BLaER1 treated with 17β-estradiol and CSF1 and Interleukin-3, amounts not matched to agents 10 nM and 100 nM (cell line): Measurements from ENCODE around the gene RASAL2.
"Not testable (repeated sequence)": the region's sequence is repeated elsewhere in the genome, so short reads cannot be mapped to it uniquely, and the experiment has no call there.

Experiments used
- H3K27ac ChIP-seq, 11 experiments: shearing (Covaris generic); formaldehyde crosslinking; 2 replicates each; pipeline ENCODE4 v1.8.1; 2022
- H3K27me3 ChIP-seq, 11 experiments: shearing (Covaris generic); formaldehyde crosslinking; 2 replicates each; pipeline ENCODE4 v1.8.1; 2022
- H3K36me3 ChIP-seq, 11 experiments: shearing (Covaris generic); formaldehyde crosslinking; 2 replicates each; pipeline ENCODE4 v1.8.1; 2022
- H3K4me1 ChIP-seq, 10 experiments: shearing (Covaris generic); formaldehyde crosslinking; 2 replicates each; pipeline ENCODE4 v1.8.1; 2022
- H3K4me2 ChIP-seq, 11 experiments: shearing (Covaris generic); formaldehyde crosslinking; 2 replicates each; pipeline ENCODE4 v1.8.1; 2022
- H3K4me3 ChIP-seq, 10 experiments: shearing (Covaris generic); formaldehyde crosslinking; 2 replicates each; pipeline ENCODE4 v1.8.1; 2022
- H3K9ac ChIP-seq, 11 experiments: shearing (Covaris generic); formaldehyde crosslinking; 2 replicates each; pipeline ENCODE4 v1.8.1; 2022
- H3K9me3 ChIP-seq, 11 experiments: shearing (Covaris generic); formaldehyde crosslinking; replicated peaks in 1 of 11; 2 replicates each; pipeline ENCODE4 v1.8.1; 2022
- H4K20me1 ChIP-seq, 11 experiments: shearing (Covaris generic); formaldehyde crosslinking; 2 replicates each; pipeline ENCODE4 v1.8.1; 2022
- Cebpa-rat ChIP-seq, 11 experiments: shearing (Covaris generic); IDR thresholded peaks; 2 replicates each; pipeline ENCODE4 v1.8.1; 2022

The RASAL2 gene

GRCh38 chr1:178502330-178502714 is 408.4 kb downstream of the RASAL2 start:
- no peak for TF ChIP-seq Cebpa-rat (IDR thresholded peaks at IDR 0.05)
- H3K27me3 ChIP-seq = no peaks in the 10 kb centered on the region
- H3K4me1 ChIP-seq = peaks cover 0 to 36% (median 27%) of the 10 kb centered on the region in 10 experiments; a peak in 12 of 20 replicates
- no peak overlapping the region for H3K9ac ChIP-seq
- H4K20me1 ChIP-seq = no peaks in the 10 kb centered on the region
- no peak overlapping the region for H3K4me3 ChIP-seq
- no peaks in the 10 kb centered on the region for H3K36me3 ChIP-seq
- no peak overlapping the region for H3K4me2 ChIP-seq
- H3K27ac ChIP-seq = no peak overlapping the region
- no peaks in the 10 kb centered on the region for H3K9me3 ChIP-seq

- no peak overlapping the region for H3K9ac ChIP-seq
- no peak overlapping the region for H3K4me2 ChIP-seq
- no peaks in the 10 kb centered on the region for H3K9me3 ChIP-seq
- peaks cover 0 to 31% (median 23%) of the 10 kb centered on the region in 10 experiments; a peak in 12 of 20 replicates for H3K4me1 ChIP-seq
- no peak overlapping the region for H3K4me3 ChIP-seq
- H4K20me1 ChIP-seq = no peaks in the 10 kb centered on the region
- no peak for TF ChIP-seq Cebpa-rat (IDR thresholded peaks at IDR 0.05)
- no peaks in the 10 kb centered on the region for H3K27me3 ChIP-seq
- no peaks in the 10 kb centered on the region for H3K36me3 ChIP-seq
- H3K27ac ChIP-seq = no peak overlapping the region
Observed at GRCh38 chr1:178502856-178503255, 409.0 kb downstream of the RASAL2 start.

DNA sequence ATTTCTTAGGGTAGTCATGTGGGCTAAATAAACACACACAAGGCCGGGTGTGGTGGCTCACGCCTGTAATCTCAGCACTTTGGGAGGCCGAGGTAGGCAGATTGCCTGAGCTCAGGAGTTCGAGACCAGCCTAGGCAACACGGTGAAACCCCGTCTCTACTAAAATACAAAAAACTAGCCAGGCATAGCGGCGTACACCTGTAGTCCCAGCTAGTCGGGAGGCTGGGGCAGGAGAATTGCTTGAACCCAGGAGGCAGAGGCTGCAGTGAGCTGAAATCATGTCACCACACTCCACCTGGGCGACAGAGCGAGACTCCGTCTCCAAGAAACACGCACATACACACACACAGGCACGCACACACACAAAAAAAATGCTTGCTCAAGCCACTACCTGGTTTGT is 409.4 kb downstream of the RASAL2 start:
- not testable (repeated sequence) for H3K4me2 ChIP-seq, H3K9me3 ChIP-seq, H4K20me1 ChIP-seq, H3K27ac ChIP-seq, H3K9ac ChIP-seq, H3K27me3 ChIP-seq, H3K36me3 ChIP-seq, H3K4me3 ChIP-seq
- peaks cover 0 to 26% (median 19%) of the 10 kb centered on the region in 10 experiments; a peak in 11 of 20 replicates for H3K4me1 ChIP-seq

GRCh38 chr1:178503849-178504248 is 409.9 kb downstream of the RASAL2 start:
- no peak overlapping the region for H3K4me2 ChIP-seq
- no peaks in the 10 kb centered on the region for H3K27me3 ChIP-seq
- no peaks in the 10 kb centered on the region for H3K9me3 ChIP-seq
- H3K27ac ChIP-seq = no peak overlapping the region
- H4K20me1 ChIP-seq = no peaks in the 10 kb centered on the region
- no peak overlapping the region for H3K9ac ChIP-seq
- H3K36me3 ChIP-seq = no peaks in the 10 kb centered on the region
- TF ChIP-seq Cebpa-rat (IDR thresholded peaks at IDR 0.05) = no peak
- peaks cover 0 to 21% (median 14%) of the 10 kb centered on the region in 10 experiments; a peak in 11 of 20 replicates for H3K4me1 ChIP-seq
- no peak overlapping the region for H3K4me3 ChIP-seq

GRCh38 chr1:178504286-178504685 is 410.4 kb downstream of the RASAL2 start:
- no peaks in the 10 kb centered on the region for H3K36me3 ChIP-seq
- H3K9ac ChIP-seq = no peak overlapping the region
- H3K4me3 ChIP-seq = no peak overlapping the region
- H3K9me3 ChIP-seq = no peaks in the 10 kb centered on the region
- H3K27me3 ChIP-seq = no peaks in the 10 kb centered on the region
- peaks cover 0 to 17% (median 11%) of the 10 kb centered on the region in 10 experiments; a peak in 10 of 20 replicates for H3K4me1 ChIP-seq
- H4K20me1 ChIP-seq = no peaks in the 10 kb centered on the region
- no peak overlapping the region for H3K27ac ChIP-seq
- no peak overlapping the region for H3K4me2 ChIP-seq
- no peak for TF ChIP-seq Cebpa-rat (IDR thresholded peaks at IDR 0.05)

DNA sequence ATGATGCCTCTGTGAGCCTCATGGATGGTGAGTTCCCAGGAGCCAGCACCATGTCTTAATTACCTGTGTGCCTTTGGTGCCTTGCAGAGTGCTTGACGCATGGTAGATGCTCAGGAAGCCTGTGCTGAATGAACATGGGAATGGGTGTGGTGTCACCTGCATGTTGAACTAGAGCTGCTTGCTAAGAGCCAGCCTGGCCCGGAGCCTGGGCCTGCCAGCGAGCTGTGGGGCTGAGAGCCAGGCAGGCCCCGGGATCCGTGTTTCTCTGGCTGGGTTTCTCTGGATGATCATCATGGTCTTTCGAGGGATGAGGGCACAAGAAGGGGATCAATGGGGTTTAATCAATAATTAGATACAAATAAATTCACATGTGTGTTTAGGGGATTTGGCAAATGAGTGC is 412.3 kb downstream of the RASAL2 start:
- Histone ChIP-seq H3K27me3 (no peaks in the 10 kb centered on the region), H3K9me3 (no peaks in the 10 kb centered on the region), H3K9ac (no peak overlapping the region), H4K20me1 (no peaks in the 10 kb centered on the region), H3K4me3 (no peak overlapping the region), H3K4me1 (peaks cover 0 to 16% (median 11%) of the 10 kb centered on the region in 10 experiments; a peak in 10 of 20 replicates), H3K36me3 (no peaks in the 10 kb centered on the region), H3K27ac (no peak overlapping the region), H3K4me2 (peak overlapping the region in 6 of 11 experiments; percentile 3 to 53 (median 34); a peak in 11 of 22 replicates)
- no peak for TF ChIP-seq Cebpa-rat (IDR thresholded peaks at IDR 0.05)

DNA sequence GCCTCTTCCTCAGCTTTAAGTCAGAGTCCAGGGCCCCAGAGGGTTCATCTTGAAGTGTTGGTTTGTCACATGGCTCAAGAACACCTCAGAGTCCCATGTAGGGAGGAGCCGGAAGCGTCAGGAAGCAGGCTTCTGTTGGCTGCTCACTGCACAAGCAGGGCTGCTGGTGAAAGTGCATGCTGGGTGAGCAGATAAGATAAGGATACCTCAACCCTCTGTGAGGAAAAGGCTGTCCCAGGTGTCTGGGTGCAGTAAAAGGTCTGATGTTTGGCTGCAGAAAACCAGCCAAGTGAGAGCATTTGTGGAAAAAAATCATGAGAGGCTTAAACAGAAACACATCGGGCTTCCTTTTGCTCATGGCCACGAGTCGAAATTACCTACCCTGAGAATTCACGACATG is 412.8 kb downstream of the RASAL2 start:
- TF ChIP-seq Cebpa-rat (IDR thresholded peaks at IDR 0.05) = no peak
- Histone ChIP-seq H3K9me3 (no peaks in the 10 kb centered on the region), H3K36me3 (no peaks in the 10 kb centered on the region), H3K4me2 (peak overlapping the region in 6 of 11 experiments; percentile 3 to 53 (median 30); a peak in 12 of 22 replicates), H4K20me1 (no peaks in the 10 kb centered on the region), H3K27ac (no peak overlapping the region), H3K27me3 (no peaks in the 10 kb centered on the region), H3K4me3 (no peak overlapping the region), H3K9ac (no peak overlapping the region), H3K4me1 (peaks cover 0 to 16% (median 11%) of the 10 kb centered on the region in 10 experiments; a peak in 10 of 20 replicates)

GRCh38 chr1:178509414-178510007 is 415.6 kb downstream of the RASAL2 start:
- TF ChIP-seq Cebpa-rat (IDR thresholded peaks at IDR 0.05) = no peak
- no peak overlapping the region for H3K4me2 ChIP-seq
- no peak overlapping the region for H3K4me3 ChIP-seq
- H3K9ac ChIP-seq = no peak overlapping the region
- peaks cover 0 to 16% (median 11%) of the 10 kb centered on the region in 10 experiments; a peak in 10 of 20 replicates for H3K4me1 ChIP-seq
- H3K9me3 ChIP-seq = no peaks in the 10 kb centered on the region
- no peaks in the 10 kb centered on the region for H3K36me3 ChIP-seq
- H3K27me3 ChIP-seq = no peaks in the 10 kb centered on the region
- no peaks in the 10 kb centered on the region for H4K20me1 ChIP-seq
- H3K27ac ChIP-seq = no peak overlapping the region

GRCh38 chr1:178510155-178510554 is 416.3 kb downstream of the RASAL2 start:
- Histone ChIP-seq H3K4me2 (no peak overlapping the region), H3K9me3 (no peaks in the 10 kb centered on the region), H3K4me3 (no peak overlapping the region), H3K27ac (no peak overlapping the region), H3K9ac (no peak overlapping the region), H3K27me3 (no peaks in the 10 kb centered on the region), H3K36me3 (no peaks in the 10 kb centered on the region), H3K4me1 (peaks cover 0 to 16% (median 11%) of the 10 kb centered on the region in 10 experiments; a peak in 10 of 20 replicates), H4K20me1 (no peaks in the 10 kb centered on the region)
- no peak for TF ChIP-seq Cebpa-rat (IDR thresholded peaks at IDR 0.05)
